ENCODE measurements around the gene NARF.

The NARF gene

GRCh38 chr17:82442643-82443464 is 15.7 kb upstream of the NARF start:
- H3K4me3 ChIP-seq (ENCODE audit: control insufficient read depth, low read depth, low read length), result no peak overlapping the region

GRCh38 chr17:82443465-82444283 is 14.9 kb upstream of the NARF start:
- H3K4me3 ChIP-seq (ENCODE audit: control insufficient read depth, low read depth, low read length), result no peak overlapping the region
- TF ChIP-seq CTCF (conservative IDR thresholded peaks at IDR 0.05; ENCODE audit: control insufficient read depth, insufficient read depth, low read depth, low read length), result no peak

More at GRCh38 chr17:82442643-82443464, 15.7 kb upstream of the NARF start:
- no peak for TF ChIP-seq CTCF (conservative IDR thresholded peaks at IDR 0.05; ENCODE audit: control insufficient read depth, insufficient read depth, low read depth, low read length)
- DNase-seq (ENCODE audit: low read depth), result no peak

GRCh38 chr17:82444284-82444893 is 14.2 kb upstream of the NARF start:
- DNase-seq (ENCODE audit: low read depth), result no peak
- no peak overlapping the region for H3K4me3 ChIP-seq (ENCODE audit: control insufficient read depth, low read depth, low read length)
- no peak for TF ChIP-seq CTCF (conservative IDR thresholded peaks at IDR 0.05; ENCODE audit: control insufficient read depth, insufficient read depth, low read depth, low read length)

More at GRCh38 chr17:82443465-82444283, 14.9 kb upstream of the NARF start:
- peak; percentile 34 for DNase-seq (ENCODE audit: low read depth)

GRCh38 chr17:82444941-82445521 is 13.5 kb upstream of the NARF start:
- DNase-seq (ENCODE audit: low read depth), result no peak
- TF ChIP-seq CTCF (conservative IDR thresholded peaks at IDR 0.05; ENCODE audit: control insufficient read depth, insufficient read depth, low read depth, low read length), result no peak
- no peak overlapping the region for H3K4me3 ChIP-seq (ENCODE audit: control insufficient read depth, low read depth, low read length)

GRCh38 chr17:82445542-82445941 is 13.0 kb upstream of the NARF start:
- no peak for DNase-seq (ENCODE audit: low read depth)
- no peak overlapping the region for H3K4me3 ChIP-seq (ENCODE audit: control insufficient read depth, low read depth, low read length)
- TF ChIP-seq CTCF (conservative IDR thresholded peaks at IDR 0.05; ENCODE audit: control insufficient read depth, insufficient read depth, low read depth, low read length), result no peak

- no peak overlapping the region for H3K4me3 ChIP-seq (ENCODE audit: control insufficient read depth, low read depth, low read length)
- DNase-seq (ENCODE audit: low read depth), result no peak
- TF ChIP-seq CTCF (conservative IDR thresholded peaks at IDR 0.05; ENCODE audit: control insufficient read depth, insufficient read depth, low read depth, low read length), result no peak
These were observed 12.4 kb upstream of the NARF start for GRCh38 chr17:82446124-82446523.

Data from fibroblast of mammary gland (primary cell).